Fibroblast of mammary gland (primary cell): ENCODE measurements around the gene PTGFRN.

Experiments used
- DNase-seq: peaks from one replicate; pipeline ENCODE4 v3.0.0-alpha.2; 2010; ENCODE audit warnings: low read depth
- H3K4me3 ChIP-seq: 2 replicates; pipeline ENCODE4 v1.5.1; 2011; ENCODE audit warnings: low read depth, mild to moderate bottlenecking, low read length, moderate library complexity; ENCODE audit not compliant: control insufficient read depth
- TF ChIP-seq, protein P1 (sequence below): conservative IDR thresholded peaks from 2 replicates; pipeline ENCODE4 v1.5.1; 2011; ENCODE audit warnings: low read depth, low read length, inconsistent platforms; ENCODE audit not compliant: control insufficient read depth, insufficient read depth

Gene PTGFRN

DNA sequence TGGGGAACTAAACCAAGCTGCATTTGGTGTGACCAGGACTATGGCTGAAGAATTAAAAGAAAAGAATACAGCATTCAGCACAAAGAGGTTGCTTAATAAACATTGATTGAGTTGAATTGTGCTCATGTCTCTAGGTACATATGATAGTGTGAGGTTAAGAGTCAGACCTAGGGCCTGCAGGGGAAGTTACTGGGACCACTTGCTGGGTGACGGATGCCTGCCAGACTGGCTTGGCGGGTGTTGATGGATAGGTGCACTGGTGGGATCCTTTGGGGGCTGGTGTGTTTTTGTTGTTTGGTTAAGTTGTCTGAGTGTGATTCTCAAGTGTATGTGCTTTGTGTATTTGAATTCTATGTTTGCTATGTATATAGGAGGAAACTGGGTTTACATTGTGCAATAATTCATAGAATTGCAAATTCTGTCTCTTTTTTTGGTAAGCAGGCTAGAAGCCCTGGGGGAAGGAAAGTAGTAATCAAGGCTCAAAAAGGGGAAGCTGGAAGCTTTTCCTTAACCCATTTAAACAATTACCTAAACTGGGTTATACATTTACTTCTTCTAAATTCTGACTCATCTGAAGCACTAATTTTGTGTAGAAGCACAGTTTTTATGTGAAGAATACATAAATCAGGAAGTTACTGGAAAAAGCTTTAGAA, 93.6 kb downstream of the PTGFRN start:
- TF ChIP-seq, protein P1, sequence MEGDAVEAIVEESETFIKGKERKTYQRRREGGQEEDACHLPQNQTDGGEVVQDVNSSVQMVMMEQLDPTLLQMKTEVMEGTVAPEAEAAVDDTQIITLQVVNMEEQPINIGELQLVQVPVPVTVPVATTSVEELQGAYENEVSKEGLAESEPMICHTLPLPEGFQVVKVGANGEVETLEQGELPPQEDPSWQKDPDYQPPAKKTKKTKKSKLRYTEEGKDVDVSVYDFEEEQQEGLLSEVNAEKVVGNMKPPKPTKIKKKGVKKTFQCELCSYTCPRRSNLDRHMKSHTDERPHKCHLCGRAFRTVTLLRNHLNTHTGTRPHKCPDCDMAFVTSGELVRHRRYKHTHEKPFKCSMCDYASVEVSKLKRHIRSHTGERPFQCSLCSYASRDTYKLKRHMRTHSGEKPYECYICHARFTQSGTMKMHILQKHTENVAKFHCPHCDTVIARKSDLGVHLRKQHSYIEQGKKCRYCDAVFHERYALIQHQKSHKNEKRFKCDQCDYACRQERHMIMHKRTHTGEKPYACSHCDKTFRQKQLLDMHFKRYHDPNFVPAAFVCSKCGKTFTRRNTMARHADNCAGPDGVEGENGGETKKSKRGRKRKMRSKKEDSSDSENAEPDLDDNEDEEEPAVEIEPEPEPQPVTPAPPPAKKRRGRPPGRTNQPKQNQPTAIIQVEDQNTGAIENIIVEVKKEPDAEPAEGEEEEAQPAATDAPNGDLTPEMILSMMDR, result no peak
- no peak for DNase-seq
- H3K4me3 ChIP-seq, result no peak overlapping the region

DNA sequence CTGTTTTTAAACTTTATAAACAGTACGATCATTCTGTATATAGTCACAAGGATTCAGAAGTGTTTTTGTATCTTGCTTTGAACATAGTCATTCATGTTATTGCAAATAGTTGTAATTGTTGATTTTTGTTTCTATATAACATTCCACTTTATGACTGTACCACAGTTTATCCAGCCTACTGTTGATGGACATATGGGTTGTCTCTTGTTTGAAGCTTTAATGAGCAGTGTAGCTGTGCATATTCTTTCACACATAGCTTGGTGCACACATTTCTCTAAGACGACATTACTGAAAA, 98.0 kb downstream of the PTGFRN start:
- H3K4me3 ChIP-seq, result no peak overlapping the region
- TF ChIP-seq, protein P1, result no peak
- no peak for DNase-seq

DNA sequence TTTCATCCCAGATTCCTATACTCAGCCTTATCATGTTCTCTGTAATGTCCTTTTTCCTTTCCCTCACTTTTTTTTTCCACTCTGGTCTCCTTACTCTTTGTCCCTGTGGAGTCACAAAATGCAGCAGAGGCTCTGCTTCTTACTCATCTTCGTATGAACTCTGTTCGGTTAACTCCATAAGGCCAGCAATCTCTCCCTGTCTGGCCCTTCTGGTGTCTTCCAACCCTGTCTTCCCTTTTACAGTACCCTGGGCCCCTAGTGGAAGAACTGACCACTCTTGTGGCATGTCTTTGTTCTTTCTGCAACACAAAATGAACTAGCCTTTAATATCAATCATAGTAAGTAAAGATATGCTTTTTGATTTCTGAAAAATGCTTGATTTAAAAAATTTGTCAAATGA, 98.9 kb downstream of the PTGFRN start:
- DNase-seq, result no peak
- TF ChIP-seq, protein P1, result no peak
- no peak overlapping the region for H3K4me3 ChIP-seq

DNA sequence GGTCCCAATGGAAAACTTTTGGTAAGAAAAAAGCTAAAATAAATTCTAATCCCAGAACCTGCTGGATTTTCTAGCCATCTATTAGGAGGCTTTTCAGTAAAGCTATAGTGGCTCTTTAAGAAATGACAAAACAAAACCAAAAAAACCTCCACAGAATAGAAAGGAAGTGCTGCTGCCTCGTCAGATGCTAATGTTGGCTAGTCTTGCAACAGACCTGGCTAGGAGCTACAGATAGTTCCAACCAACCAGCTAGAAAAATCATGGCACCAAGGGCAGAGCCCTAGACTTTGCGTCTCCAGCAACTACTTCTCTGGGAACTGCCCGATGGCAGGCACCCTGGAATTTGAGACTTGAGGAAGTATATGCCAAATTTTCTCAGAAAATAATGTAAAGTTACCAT, 99.4 kb downstream of the PTGFRN start:
- no peak overlapping the region for H3K4me3 ChIP-seq
- peak; percentile 28 for DNase-seq
- TF ChIP-seq, protein P1, result no peak

DNA sequence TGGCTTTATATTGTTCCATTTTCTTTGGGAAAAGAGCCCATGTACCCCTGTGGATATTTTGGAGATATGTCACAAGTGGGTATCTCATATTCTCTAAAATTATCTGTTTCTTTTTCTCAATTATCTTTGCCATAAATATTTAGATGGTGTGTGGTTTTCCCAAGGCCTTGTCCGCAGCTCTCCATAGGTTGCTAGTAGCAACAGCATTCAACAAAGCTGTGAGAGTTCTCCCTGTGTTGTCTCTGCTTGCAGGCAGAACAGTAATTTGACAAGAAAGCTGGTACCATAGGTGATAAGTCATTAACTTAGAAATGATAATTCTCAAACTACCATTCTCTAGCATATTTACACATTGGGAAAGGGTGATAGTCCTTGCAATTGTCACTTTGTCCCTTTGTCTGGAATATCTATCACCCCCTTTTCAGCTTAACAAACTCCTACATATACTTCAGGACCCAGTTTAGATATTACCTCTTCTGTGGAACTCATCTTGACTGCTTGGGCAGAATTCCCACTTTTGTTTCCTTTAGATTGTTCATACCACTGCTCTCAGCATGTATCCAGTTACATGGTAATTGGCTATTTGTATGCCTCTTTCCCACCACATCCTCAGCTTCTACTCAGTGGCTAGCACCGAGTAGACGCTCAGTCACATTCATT, 100.7 kb downstream of the PTGFRN start:
- TF ChIP-seq, protein P1, result no peak
- no peak for DNase-seq
- no peak overlapping the region for H3K4me3 ChIP-seq

DNA sequence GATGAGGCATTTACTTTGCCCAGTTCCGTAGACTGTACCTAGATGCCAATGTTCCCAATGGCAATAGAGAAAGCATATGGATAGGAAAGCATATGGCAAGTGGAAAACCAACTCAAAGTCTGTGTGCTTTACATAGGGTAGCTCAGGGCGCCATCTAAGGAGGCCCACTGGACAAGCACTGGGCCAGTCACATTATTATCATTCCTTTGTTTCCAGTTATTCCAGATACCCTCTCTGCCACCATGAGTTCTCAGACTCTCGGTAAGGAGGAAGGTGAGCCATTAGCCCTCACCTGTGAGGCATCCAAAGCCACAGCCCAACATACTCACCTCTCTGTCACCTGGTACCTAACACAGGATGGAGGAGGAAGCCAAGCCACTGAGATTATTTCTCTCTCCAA, 101.6 kb downstream of the PTGFRN start:
- TF ChIP-seq, protein P1, result no peak
- DNase-seq, result no peak
- H3K4me3 ChIP-seq, result no peak overlapping the region
